HUES48 (cell line): ENCODE measurements around the gene CFAP99.
"Not testable (repeated sequence)": the region's sequence is repeated elsewhere in the genome, so short reads cannot be mapped to it uniquely, and the experiment has no call there.

ENCODE experiments used
- H3K27ac ChIP-seq: one replicate; pipeline ENCODE4 v1.7.0; 2013; ENCODE audit warnings: low read depth, low read length, inconsistent platforms
- H3K27me3 ChIP-seq: 2 replicates; pipeline ENCODE4 v1.6.1; 2013; ENCODE audit warnings: mild to moderate bottlenecking, low read length; ENCODE audit not compliant: control insufficient read depth, insufficient read depth
- H3K36me3 ChIP-seq: 2 replicates; pipeline ENCODE4 v1.6.1; 2013; ENCODE audit warnings: low read length; ENCODE audit not compliant: control insufficient read depth, insufficient read depth
- H3K4me1 ChIP-seq: 2 replicates; pipeline ENCODE4 v1.6.1; 2013; ENCODE audit warnings: mild to moderate bottlenecking, low read length; ENCODE audit not compliant: control insufficient read depth, insufficient read depth
- H3K4me3 ChIP-seq: 2 replicates; pipeline ENCODE4 v1.5.1; 2013; ENCODE audit warnings: mild to moderate bottlenecking, low read depth, low read length
- H3K9ac ChIP-seq: 2 replicates; pipeline ENCODE4 v1.6.1; 2013; ENCODE audit warnings: mild to moderate bottlenecking, low read depth, low read length, moderate library complexity
- H3K9me3 ChIP-seq: 2 replicates; pipeline ENCODE4 v1.6.1; 2013; ENCODE audit warnings: low read length; ENCODE audit not compliant: control insufficient read depth, insufficient read depth

Gene CFAP99

DNA sequence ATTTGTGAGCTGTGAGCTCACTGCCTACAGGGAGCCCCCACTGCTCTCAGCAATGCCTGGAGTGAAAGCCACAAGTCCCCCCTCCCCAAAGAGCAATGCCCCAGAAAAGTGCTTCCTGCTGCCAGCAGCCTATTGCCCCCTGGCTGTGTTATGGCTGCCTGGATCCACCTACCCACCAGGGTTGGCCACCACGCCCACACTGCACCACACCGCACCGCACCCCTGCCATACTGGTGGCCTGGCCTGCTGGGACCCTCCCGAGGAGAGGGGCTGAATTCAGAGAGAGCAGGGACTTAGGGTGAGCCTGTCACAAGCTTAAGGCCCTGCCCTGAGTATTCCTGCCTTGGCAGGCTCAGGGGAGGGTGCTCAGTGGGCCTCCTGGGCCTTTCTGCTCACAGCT lies 4.3 kb downstream of the CFAP99 start:
- Histone ChIP-seq H3K4me1 (peaks cover 13% of the 10 kb centered on the region; the same call in 1 of the 2 replicates), H3K9ac (no peak overlapping the region), H3K4me3 (no peak overlapping the region), H3K36me3 (no peaks in the 10 kb centered on the region), H3K27me3 (peaks cover 30% of the 10 kb centered on the region), H3K27ac (no peak overlapping the region), H3K9me3 (no peaks in the 10 kb centered on the region)

DNA sequence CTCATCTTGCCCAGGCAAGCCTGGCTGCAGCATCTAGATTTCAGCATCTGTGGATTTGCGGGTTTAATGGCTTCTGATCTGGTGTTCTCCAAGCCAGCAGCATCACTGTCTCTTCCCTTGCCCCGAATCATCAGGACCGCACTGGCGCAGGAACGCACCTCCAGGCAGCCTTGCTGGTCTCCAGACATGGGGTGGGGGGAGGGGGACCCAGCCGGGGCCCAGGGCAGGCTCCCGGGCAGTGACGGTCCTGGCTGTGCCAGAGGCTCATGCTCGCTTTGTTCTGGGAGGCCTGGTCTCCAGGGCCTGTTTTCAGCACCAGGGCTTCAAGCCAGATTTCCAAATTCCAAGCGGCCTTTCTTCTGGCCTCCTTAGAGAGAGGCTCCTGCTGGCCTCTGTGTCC lies 4.9 kb downstream of the CFAP99 start:
- peaks cover 13% of the 10 kb centered on the region; the same call in 1 of the 2 replicates for H3K4me1 ChIP-seq
- no peaks in the 10 kb centered on the region for H3K36me3 ChIP-seq

DNA sequence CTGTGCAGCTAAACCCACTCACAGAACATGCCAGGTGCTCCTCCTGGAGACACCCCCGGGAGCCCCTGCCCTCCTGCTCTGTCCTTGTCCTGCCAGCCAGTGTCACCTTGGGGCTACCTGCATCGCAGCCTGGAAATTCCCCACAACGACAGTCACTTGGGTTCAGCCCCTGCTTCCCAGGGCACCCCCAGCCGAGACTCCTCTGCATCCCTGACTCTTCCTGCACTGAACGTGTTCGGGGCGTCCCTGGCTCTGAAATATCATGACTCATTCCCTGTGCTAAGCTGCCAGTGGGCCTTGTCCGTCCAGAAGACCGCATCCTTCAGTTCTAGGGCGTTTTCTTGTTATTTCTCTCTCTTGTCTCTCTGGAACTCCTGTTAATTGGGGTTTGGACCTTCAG lies 5.8 kb downstream of the CFAP99 start:
- no peaks in the 10 kb centered on the region for H3K36me3 ChIP-seq
- no peak overlapping the region for H3K27ac ChIP-seq
- no peaks in the 10 kb centered on the region for H3K9me3 ChIP-seq
- H3K4me3 ChIP-seq: no peak overlapping the region
- peaks cover 5% of the 10 kb centered on the region; the same call in 1 of the 2 replicates for H3K4me1 ChIP-seq
- peaks cover 21% of the 10 kb centered on the region for H3K27me3 ChIP-seq
- no peak overlapping the region for H3K9ac ChIP-seq

More for the DNA sequence above, 4.9 kb downstream of the CFAP99 start:
- H3K4me3 ChIP-seq: no peak overlapping the region
- no peak overlapping the region for H3K27ac ChIP-seq
- H3K27me3 ChIP-seq: peaks cover 26% of the 10 kb centered on the region
- H3K9ac ChIP-seq: no peak overlapping the region
- H3K9me3 ChIP-seq: no peaks in the 10 kb centered on the region

DNA sequence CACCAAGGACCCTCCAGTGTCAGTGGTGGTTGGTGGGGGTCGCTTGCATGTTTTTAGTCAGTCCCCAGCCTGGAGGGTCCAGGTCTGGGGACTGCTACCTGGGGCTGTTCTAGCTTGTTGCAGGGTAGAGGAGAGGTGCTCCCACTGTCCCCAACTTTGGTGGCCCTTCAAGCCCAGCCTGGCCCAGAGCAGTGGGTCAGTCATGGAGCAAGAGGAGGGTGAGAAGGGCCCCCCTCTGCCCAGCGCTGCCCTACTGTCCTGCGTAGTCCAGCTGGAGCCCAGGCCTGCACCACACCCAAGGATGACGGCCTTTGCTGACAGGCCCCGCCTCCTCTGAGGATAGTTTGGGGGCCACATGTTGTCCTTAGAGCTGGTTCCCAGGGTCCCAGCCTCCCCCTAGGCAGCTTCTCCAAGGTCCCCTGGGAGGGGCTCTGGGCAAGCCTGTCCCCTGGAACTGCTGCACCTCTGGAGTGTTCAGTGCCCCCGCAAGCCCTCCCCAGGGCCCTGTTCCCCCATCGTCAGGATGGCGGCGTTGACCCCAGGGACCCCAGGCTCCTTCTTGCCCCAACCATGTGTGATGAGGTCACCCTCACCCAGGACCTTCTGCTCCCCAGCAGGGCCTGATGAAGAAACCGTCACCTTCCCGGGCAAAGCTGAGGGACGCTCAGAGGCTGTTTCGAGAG lies 6.8 kb downstream of the CFAP99 start:
- Histone ChIP-seq H3K9me3 (no peaks in the 10 kb centered on the region), H3K27me3 (peaks cover 11% of the 10 kb centered on the region), H3K27ac (no peak overlapping the region), H3K4me1 (peaks cover 5% of the 10 kb centered on the region; the same call in 1 of the 2 replicates), H3K4me3 (no peak overlapping the region), H3K36me3 (no peaks in the 10 kb centered on the region), H3K9ac (no peak overlapping the region)

DNA sequence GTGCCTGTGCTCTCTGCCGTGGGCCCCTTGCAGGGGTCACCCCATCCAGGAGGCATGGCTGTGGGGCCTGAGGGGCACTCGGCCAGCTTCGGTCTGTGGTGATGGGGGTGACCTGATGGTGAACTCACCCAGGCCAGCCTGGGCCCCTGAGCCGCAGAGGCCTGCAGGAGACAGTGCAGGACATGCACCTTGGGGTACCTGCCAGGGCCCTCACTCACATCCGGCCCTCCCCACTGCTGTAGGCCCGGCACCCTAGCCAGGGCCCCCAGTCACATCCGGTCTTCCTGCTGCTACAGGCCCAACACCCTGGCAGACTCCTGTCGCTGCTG lies 7.3 kb downstream of the CFAP99 start:
- Histone ChIP-seq H3K9me3 (no peaks in the 10 kb centered on the region), H3K4me3 (no peak overlapping the region), H3K27me3 (peaks cover 6% of the 10 kb centered on the region), H3K4me1 (peaks cover 5% of the 10 kb centered on the region; the same call in 1 of the 2 replicates), H3K27ac (no peak overlapping the region), H3K36me3 (no peaks in the 10 kb centered on the region), H3K9ac (no peak overlapping the region)

DNA sequence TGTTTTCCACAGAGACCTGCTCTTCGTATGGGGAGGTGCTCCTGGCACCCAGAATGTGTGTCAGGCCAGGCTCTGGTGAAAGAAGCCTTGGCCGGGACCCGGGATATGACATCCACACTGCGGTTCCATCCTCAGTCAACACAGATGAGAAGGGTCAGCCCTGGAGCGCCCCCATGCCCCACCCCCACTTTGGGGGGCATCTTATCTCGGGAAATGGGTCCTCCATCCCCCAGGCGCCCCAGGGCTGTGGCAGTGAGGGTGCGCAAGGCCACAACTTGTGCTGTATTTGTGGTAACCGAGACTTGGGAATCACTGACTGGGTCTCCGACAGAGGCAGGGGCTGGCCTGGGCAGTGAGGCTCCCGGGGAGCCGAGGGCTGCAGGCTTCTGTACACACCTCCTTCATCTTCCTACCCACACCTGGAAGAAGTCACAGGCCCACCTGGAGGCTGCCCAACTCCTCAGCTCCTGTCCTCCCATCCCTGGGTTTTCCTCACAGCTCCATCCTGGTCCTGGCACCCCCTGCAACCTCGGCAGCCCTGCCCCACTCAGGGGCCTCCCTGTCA lies 8.0 kb downstream of the CFAP99 start:
- Histone ChIP-seq H3K9ac (no peak overlapping the region), H3K4me1 (peaks cover 5% of the 10 kb centered on the region; the same call in 1 of the 2 replicates), H3K9me3 (no peaks in the 10 kb centered on the region), H3K27me3 (peaks cover 2% of the 10 kb centered on the region; the same call in 1 of the 2 replicates), H3K36me3 (no peaks in the 10 kb centered on the region), H3K4me3 (no peak overlapping the region), H3K27ac (no peak overlapping the region)

DNA sequence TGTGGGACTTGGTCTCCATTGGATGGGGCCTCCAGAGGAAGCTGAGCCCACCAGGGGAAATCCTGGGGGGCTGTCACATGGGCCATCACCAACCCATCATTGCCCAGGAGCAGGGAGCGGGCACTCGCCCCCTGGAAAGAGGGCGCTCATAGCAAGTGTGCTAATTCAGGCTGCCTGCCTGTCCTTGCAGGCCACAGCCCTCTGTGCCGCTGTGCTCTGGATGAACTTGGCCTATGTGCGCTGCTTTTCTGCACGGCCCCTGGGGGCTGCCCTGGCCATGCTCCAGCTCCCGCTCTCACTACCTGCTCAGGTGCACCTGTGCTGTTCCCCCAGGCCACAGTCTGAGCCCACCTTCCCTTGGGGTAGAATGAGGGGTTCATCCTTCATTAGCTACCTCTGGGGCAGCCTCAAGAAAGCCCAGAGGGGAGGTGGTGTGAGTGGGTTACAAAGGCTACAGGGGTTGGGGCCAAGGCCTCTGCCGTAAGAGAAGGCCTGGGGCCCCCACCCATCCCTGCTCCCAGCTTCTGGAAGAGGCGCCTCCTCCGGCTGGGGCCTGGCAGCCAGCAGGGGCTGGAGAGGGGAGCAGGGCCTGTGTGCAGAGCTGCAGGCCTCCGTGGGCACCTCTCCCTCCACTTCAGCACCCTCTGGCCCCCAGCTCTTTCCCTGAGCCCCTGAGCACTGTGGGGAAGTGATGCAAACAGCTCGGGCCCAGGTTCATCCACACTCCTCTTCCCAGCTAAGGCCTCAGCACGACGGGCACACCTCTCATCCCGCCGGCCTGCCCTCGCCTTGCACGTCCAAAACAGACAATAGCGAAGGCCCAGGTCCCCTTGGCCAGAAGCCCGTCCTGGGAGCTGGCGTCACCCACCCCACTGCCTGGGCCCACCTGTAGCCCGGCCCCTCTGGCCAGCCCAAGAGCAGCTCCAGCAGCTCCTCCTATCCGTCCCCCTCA lies 8.9 kb downstream of the CFAP99 start:
- Histone ChIP-seq H3K36me3 (no peaks in the 10 kb centered on the region), H3K9ac (no peak overlapping the region), H3K27me3 (no peaks in the 10 kb centered on the region), H3K9me3 (no peaks in the 10 kb centered on the region), H3K4me3 (no peak overlapping the region), H3K27ac (no peak overlapping the region), H3K4me1 (peaks cover under 1% of the 10 kb centered on the region; the same call in 1 of the 2 replicates)

DNA sequence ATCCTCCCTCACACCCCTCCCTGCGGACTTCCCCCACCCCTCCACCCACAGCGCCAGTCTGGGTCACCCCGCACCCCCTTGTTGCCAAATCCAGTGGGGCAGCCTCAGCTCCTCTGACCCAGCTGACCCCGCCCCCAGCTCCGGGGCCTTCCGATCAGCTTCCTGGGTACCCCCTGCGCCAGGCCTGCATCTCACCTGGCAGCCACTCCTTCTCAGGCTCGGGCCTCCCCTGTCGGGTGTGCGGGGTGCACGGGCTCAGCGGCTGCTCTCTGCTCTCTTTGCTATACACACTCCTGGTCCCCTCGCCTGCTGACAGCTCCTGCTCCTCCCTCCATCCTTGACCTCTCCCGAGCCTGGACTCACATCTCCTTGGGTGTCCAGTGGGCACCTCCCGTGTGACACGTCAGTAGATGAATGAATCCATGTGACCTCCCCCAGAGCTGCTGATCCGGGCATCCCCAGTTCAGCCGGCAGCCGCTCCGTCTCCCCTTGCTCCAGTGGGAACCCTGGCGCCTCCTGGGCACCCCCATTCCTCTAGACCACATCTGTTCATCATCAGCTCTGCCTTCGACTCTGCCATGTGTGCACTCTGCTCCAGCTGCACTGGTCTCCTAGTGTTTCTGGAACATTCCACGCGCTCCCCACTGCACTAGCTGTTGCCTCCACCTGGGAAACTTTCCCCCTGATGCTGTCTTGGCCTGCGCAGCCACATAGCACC lies 9.9 kb downstream of the CFAP99 start:
- Histone ChIP-seq H3K4me1 (no peaks in the 10 kb centered on the region), H3K27ac (no peak overlapping the region)

DNA sequence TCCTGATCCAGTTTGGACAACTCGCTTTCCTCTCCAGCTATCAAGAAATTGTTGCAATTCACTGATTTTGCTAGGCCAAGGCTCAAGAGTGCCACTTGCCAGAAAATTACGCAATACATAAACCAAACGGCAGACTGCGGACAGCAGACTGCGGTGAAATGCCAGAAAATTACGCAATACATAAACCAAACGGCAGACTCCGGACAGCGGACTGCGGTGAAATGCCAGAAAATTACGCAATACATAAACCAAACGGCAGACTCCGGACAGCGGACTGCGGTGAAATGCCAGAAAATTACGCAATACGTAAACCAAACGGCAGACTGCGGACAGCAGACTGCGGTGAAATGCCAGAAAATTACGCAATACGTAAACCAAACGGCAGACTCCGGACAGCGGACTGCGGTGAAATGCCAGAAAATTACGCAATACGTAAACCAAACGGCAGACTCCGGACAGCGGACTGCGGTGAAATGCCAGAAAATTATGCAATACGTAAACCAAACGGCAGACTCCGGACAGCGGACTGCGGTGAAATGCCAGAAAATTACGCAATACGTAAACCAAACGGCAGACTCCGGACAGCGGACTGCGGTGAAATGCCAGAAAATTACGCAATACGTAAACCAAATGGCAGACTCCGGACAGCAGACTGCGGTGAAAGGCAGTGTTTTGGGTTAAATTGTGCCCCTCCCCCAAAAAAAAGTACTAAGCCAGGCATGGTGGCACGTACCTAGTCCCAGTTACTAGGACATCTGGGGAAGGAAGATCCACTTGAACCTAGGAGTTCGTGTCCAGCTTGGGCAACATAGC lies 11.4 kb downstream of the CFAP99 start:
- H3K4me1 ChIP-seq, H3K36me3 ChIP-seq, H3K9ac ChIP-seq, H3K9me3 ChIP-seq, H3K27ac ChIP-seq, H3K27me3 ChIP-seq, H3K4me3 ChIP-seq: not testable (repeated sequence)

More for the DNA sequence above, 9.9 kb downstream of the CFAP99 start:
- Histone ChIP-seq H3K27me3 (no peaks in the 10 kb centered on the region), H3K4me3 (no peak overlapping the region), H3K36me3 (no peaks in the 10 kb centered on the region), H3K9me3 (no peaks in the 10 kb centered on the region), H3K9ac (no peak overlapping the region)

DNA sequence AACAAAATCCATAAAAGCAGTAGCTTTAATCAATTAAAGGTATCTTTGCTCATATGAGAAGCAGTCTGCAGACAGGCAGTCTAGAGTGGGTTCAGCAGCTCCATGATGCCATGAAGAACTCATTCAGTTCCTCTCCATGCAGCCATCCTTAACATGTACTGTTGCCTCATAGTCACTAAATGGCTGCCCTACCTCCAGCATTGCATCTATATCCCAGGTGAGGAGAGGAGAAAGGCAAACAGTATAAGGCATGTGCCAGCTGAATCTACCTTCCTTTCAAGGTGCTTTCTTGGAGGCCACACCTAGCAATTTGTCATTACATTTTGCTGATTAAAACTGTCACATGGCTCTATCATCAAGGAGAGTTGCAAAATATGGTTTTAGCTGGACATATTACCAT lies 13.2 kb downstream of the CFAP99 start:
- H3K27me3 ChIP-seq: no peaks in the 10 kb centered on the region

More for the DNA sequence above, 13.2 kb downstream of the CFAP99 start:
- Histone ChIP-seq H3K9ac (no peak overlapping the region), H3K4me1 (no peaks in the 10 kb centered on the region), H3K9me3 (no peaks in the 10 kb centered on the region), H3K36me3 (no peaks in the 10 kb centered on the region), H3K27ac (no peak overlapping the region), H3K4me3 (no peak overlapping the region)
